ENCODE measurements around the gene OXER1. TPM values are rescaled to one million over a fixed set of nuclear protein-coding genes. Genes with fewer than 3 reads are reported as not detected.
A peak's percentile ranks its signal among the peaks of the same experiment; 100 is the strongest.

OXER1 gene
- total RNA-seq, result 0.74 TPM
- long read RNA-seq, partial matches to known transcripts, result 0 of 2 reads
- long read RNA-seq, other reads (novel, unspliced or antisense), result 0 of 2 reads

GRCh38 chr2:42764096-42764495 is at the start of gene OXER1:
Gene OXER1, minus strand, starts transcription at chr2:42764135. Its CDS starts 73 bp downstream, at chr2:42764062.
- no peak for DNase-seq
- intact Hi-C loops (cut with micrococcal nuclease), result no loop called here
- no peak for ATAC-seq

GRCh38 chr2:42812899-42813479 is 49.1 kb upstream of the OXER1 start:
- ATAC-seq (no peak), DNase-seq (no peak)
- intact Hi-C loops (cut with micrococcal nuclease), result no loop called here

GRCh38 chr2:42810971-42811811 is 47.3 kb upstream of the OXER1 start:
- intact Hi-C loops (cut with micrococcal nuclease), result no loop called here
- ATAC-seq (peak; percentile 24), DNase-seq (peak; percentile 69)

GRCh38 chr2:42810121-42810970 is 46.4 kb upstream of the OXER1 start:
- ATAC-seq (peak; percentile 91), DNase-seq (peak; percentile 96)
- intact Hi-C loops (cut with micrococcal nuclease), result no loop called here

GRCh38 chr2:42809819-42810120 is 45.8 kb upstream of the OXER1 start:
- intact Hi-C loops (cut with micrococcal nuclease), result no loop called here
- DNase-seq (peak; percentile 93), ATAC-seq (no peak)

- DNase-seq (no peak), ATAC-seq (no peak)
- intact Hi-C loops (cut with micrococcal nuclease), result no loop called here
Measured at GRCh38 chr2:42809131-42809818, 45.3 kb upstream of the OXER1 start.

GRCh38 chr2:42808301-42808700 is 44.4 kb upstream of the OXER1 start:
- intact Hi-C loops (cut with micrococcal nuclease), result no loop called here
- DNase-seq (no peak), ATAC-seq (no peak)

GRCh38 chr2:42806786-42807185 is 42.9 kb upstream of the OXER1 start:
- ATAC-seq (no peak), DNase-seq (no peak)
- intact Hi-C loops (cut with micrococcal nuclease), result no loop called here

GRCh38 chr2:42804891-42805290 is 41.0 kb upstream of the OXER1 start:
- DNase-seq (no peak), ATAC-seq (no peak)
- intact Hi-C loops (cut with micrococcal nuclease), result no loop called here

GRCh38 chr2:42804338-42804737 is 40.4 kb upstream of the OXER1 start:
- DNase-seq, result no peak
- intact Hi-C loops (cut with micrococcal nuclease), result no loop called here
- ATAC-seq, result no peak

GRCh38 chr2:42802150-42802549 is 38.2 kb upstream of the OXER1 start:
- ATAC-seq (no peak), DNase-seq (no peak)
- intact Hi-C loops (cut with micrococcal nuclease), result no loop called here

GRCh38 chr2:42801381-42801780 is 37.4 kb upstream of the OXER1 start:
- intact Hi-C loops (cut with micrococcal nuclease), result no loop called here

GRCh38 chr2:42800981-42801380 is 37.0 kb upstream of the OXER1 start:
- ATAC-seq (peak; percentile 25), DNase-seq (no peak)
- intact Hi-C loops (cut with micrococcal nuclease), result no loop called here

More at GRCh38 chr2:42801381-42801780, 37.4 kb upstream of the OXER1 start:
- ATAC-seq (no peak), DNase-seq (no peak)

GRCh38 chr2:42800461-42800962 is 36.6 kb upstream of the OXER1 start:
- ATAC-seq, result no peak
- no peak for DNase-seq
- intact Hi-C loops (cut with micrococcal nuclease), result no loop called here

- DNase-seq (no peak), ATAC-seq (no peak)
- intact Hi-C loops (cut with micrococcal nuclease), result no loop called here
Measured at GRCh38 chr2:42799881-42800280, 35.9 kb upstream of the OXER1 start.

- intact Hi-C loops (cut with micrococcal nuclease), result no loop called here
- ATAC-seq (no peak), DNase-seq (no peak)
Measured at GRCh38 chr2:42797281-42797680, 33.3 kb upstream of the OXER1 start.

GRCh38 chr2:42796427-42797248 is 32.7 kb upstream of the OXER1 start:
- ATAC-seq, result no peak
- DNase-seq, result no peak
- intact Hi-C loops (cut with micrococcal nuclease), result no loop called here

- intact Hi-C loops (cut with micrococcal nuclease), result no loop called here
- DNase-seq, result peak; percentile 48
- ATAC-seq, result peak; percentile 25
Measured at GRCh38 chr2:42795841-42796301, 31.9 kb upstream of the OXER1 start.

Measured in left ventricle myocardium superior (tissue), 1 donor.